Stimulated activated CD8-positive, alpha-beta memory T cell treated with anti-CD3 and anti-CD28 coated beads, Interleukin-4, amount 100 ng/mL, for 4 hours (primary cell): ENCODE data around the gene SFT2D3.

Source experiments
- DNase-seq, 2 donors: peaks; one replicate each; pipeline ENCODE4 v3.0.0-alpha.2; 2020; ENCODE audit warnings: low read depth in 2 of 2, low spot score in 1 of 2

SFT2D3 gene

GRCh38 chr2:127706215-127706990, 5.1 kb downstream of the SFT2D3 start:
- no peak for DNase-seq

GRCh38 chr2:127707890-127708648, 6.8 kb downstream of the SFT2D3 start:
- no peak for DNase-seq

- DNase-seq: no peak
These were observed 8.0 kb downstream of the SFT2D3 start for GRCh38 chr2:127709336-127709735.

- no peak for DNase-seq
These were observed 11.7 kb downstream of the SFT2D3 start for GRCh38 chr2:127712999-127713398.

- no peak for DNase-seq
These were observed 12.3 kb downstream of the SFT2D3 start for GRCh38 chr2:127713562-127713961.

GRCh38 chr2:127715778-127716449, 14.6 kb downstream of the SFT2D3 start:
- no peak for DNase-seq

GRCh38 chr2:127718271-127718670, 17.0 kb downstream of the SFT2D3 start:
- DNase-seq: no peak

GRCh38 chr2:127719301-127720218, 18.3 kb downstream of the SFT2D3 start:
- DNase-seq: no peak

- no peak for DNase-seq
These were observed 20.1 kb downstream of the SFT2D3 start for GRCh38 chr2:127721311-127721977.

- no peak for DNase-seq
These were observed 20.7 kb downstream of the SFT2D3 start for GRCh38 chr2:127721978-127722355.

GRCh38 chr2:127722807-127723206, 21.5 kb downstream of the SFT2D3 start:
- no peak for DNase-seq

- no peak for DNase-seq
These were observed 25.0 kb downstream of the SFT2D3 start for GRCh38 chr2:127726158-127726880.

GRCh38 chr2:127733113-127733815, 32.0 kb downstream of the SFT2D3 start:
- DNase-seq: no peak

- no peak for DNase-seq
These were observed 32.7 kb downstream of the SFT2D3 start for GRCh38 chr2:127733816-127734537.

GRCh38 chr2:127735044-127735443, 33.7 kb downstream of the SFT2D3 start:
- no peak for DNase-seq

GRCh38 chr2:127735537-127736399, 34.5 kb downstream of the SFT2D3 start:
- no peak for DNase-seq

- DNase-seq: no peak
These were observed 36.6 kb downstream of the SFT2D3 start for GRCh38 chr2:127737892-127738291.
